ENCODE results near the gene CHL1. TPM values are rescaled to one million over a fixed set of nuclear protein-coding genes. Genes with fewer than 3 reads are reported as not detected.

The CHL1 gene, protein sequence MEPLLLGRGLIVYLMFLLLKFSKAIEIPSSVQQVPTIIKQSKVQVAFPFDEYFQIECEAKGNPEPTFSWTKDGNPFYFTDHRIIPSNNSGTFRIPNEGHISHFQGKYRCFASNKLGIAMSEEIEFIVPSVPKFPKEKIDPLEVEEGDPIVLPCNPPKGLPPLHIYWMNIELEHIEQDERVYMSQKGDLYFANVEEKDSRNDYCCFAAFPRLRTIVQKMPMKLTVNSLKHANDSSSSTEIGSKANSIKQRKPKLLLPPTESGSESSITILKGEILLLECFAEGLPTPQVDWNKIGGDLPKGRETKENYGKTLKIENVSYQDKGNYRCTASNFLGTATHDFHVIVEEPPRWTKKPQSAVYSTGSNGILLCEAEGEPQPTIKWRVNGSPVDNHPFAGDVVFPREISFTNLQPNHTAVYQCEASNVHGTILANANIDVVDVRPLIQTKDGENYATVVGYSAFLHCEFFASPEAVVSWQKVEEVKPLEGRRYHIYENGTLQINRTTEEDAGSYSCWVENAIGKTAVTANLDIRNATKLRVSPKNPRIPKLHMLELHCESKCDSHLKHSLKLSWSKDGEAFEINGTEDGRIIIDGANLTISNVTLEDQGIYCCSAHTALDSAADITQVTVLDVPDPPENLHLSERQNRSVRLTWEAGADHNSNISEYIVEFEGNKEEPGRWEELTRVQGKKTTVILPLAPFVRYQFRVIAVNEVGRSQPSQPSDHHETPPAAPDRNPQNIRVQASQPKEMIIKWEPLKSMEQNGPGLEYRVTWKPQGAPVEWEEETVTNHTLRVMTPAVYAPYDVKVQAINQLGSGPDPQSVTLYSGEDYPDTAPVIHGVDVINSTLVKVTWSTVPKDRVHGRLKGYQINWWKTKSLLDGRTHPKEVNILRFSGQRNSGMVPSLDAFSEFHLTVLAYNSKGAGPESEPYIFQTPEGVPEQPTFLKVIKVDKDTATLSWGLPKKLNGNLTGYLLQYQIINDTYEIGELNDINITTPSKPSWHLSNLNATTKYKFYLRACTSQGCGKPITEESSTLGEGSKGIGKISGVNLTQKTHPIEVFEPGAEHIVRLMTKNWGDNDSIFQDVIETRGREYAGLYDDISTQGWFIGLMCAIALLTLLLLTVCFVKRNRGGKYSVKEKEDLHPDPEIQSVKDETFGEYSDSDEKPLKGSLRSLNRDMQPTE (N-terminal part only)
- 0.59 and 1.7 TPM in 2 replicates for total RNA-seq

DNA sequence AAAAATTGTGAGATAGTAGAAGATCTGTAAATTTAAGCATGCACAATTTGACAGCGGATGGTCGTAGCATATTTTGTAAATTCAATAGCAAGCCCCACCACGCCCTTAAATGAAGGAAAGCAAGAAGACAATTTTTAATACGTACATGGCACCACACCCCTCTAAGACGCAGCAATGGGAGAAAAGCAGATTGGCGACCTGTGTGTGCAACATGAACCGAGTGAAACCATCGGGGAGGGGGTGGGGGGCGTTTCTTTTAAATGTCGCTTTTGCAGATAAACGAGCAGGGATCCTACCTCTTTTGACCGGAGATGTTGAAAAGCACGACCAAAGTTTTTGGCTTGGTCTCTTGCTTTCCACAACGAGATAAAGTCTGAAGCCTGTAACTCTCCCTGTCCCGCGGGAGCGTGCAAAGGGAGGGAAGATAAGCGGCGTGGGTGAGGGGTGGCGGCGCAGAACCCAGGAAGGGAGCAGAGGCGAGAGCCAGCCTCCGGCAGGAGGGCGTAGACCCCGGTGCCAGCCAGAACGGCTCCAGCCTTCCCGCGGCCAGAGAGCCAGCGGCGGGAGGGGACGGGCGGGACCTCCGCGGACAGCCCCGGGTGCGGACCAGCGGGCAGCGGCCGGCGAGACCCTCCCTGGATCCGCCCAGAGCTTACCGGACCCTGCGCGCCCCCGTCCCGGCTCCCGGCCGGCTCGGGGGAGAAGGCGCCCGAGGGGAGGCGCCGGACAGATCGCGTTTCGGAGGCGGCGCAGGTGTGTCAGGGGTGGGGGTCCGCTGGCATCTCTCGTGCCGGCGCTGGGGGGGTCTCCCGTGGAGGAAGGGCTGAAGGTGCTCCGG is at the start of gene CHL1:
CHL1 (plus strand) TSS at position 453 of the 838 bp plus-strand sequence. CDS start 123,014 bp downstream, outside the sequence.

